ENCODE results near the gene DRGX. TPM values are rescaled to one million over a fixed set of nuclear protein-coding genes. Genes with fewer than 3 reads are reported as not detected.

DRGX gene
- total and polyA plus RNA-seq, 2 of the 4 experiments (the other 2 are of a cell fraction) = not detected

GRCh38 chr10:49323171-49323895, 72.6 kb downstream of the DRGX start:
- Histone ChIP-seq H2AK5ac (ENCODE audit: low read depth, low read length) (no peak overlapping the region), H3K27ac (ENCODE audit: insufficient read depth, low read length) (no peak overlapping the region), H2BK5ac (ENCODE audit: low read depth, low read length, poor library complexity, severe bottlenecking) (no peak overlapping the region), H3K56ac (ENCODE audit: extremely low read depth, insufficient read depth, low read length) (no peak overlapping the region), H3K4ac (ENCODE audit: low read depth, low read length) (no peak overlapping the region), H4K91ac (ENCODE audit: insufficient read depth, low read depth, low read length) (no peak overlapping the region), H3K9me1 (ENCODE audit: insufficient read depth, low read length) (no peaks in the 10 kb centered on the region), H3K27me3 (ENCODE audit: control insufficient read depth, insufficient read depth, low read length) (peaks cover 13% of the 10 kb centered on the region), H3K9ac (ENCODE audit: low read depth, low read length) (no peak overlapping the region), H3K4me3 (ENCODE audit: insufficient read depth, low read depth, low read length) (no peak overlapping the region), H3K4me1 (ENCODE audit: control insufficient read depth, insufficient read depth, low read length) (no peaks in the 10 kb centered on the region), H3K18ac (ENCODE audit: low read depth, low read length) (no peak overlapping the region), H2BK120ac (ENCODE audit: low read depth, low read length) (no peak overlapping the region), H4K8ac (ENCODE audit: low read depth in 2 of 2, low read length in 2 of 2) (no peak overlapping the region), H4K20me1 (ENCODE audit: insufficient read depth, low read length) (no peaks in the 10 kb centered on the region), H3K4me2 (ENCODE audit: low read depth, low read length) (no peak overlapping the region), H2AK9ac (replicated peaks; ENCODE audit: low read depth, low read length, poor library complexity) (no peak overlapping the region), H2BK20ac (ENCODE audit: low read depth, low read length) (no peak overlapping the region), H3K79me1 (ENCODE audit: low read depth in 1 of 2, low read length in 2 of 2) (no peaks in the 10 kb centered on the region), H3K36me3 (ENCODE audit: control insufficient read depth, insufficient read depth, low read length) (no peaks in the 10 kb centered on the region), H4K5ac (ENCODE audit: low read depth, low read length) (no peak overlapping the region), H3K23ac (ENCODE audit: low read depth, low read length) (no peak overlapping the region), H2BK15ac (ENCODE audit: low read depth, low read length) (no peak overlapping the region), H3K9me3 (ENCODE audit: control insufficient read depth, insufficient read depth, low read length) (no peaks in the 10 kb centered on the region), H3K14ac (replicated peaks; ENCODE audit: low read depth, low read length) (no peak overlapping the region), H2AFZ (replicated peaks; ENCODE audit: low read length, poor library complexity) (no peak overlapping the region)
- ChIA-PET CTCF (no interaction called here), POLR2A (ENCODE audit: unreplicated experiment) (no interaction called here)
- no TSS peak for BruUV-seq (replicated peaks)
- TF ChIP-seq NFE2L2 (IDR thresholded peaks at IDR 0.05; ENCODE audit: low read depth, low read length) (no peak), USF2 (IDR thresholded peaks at IDR 0.05; ENCODE audit: low read depth, low read length) (no peak), POLR2A (IDR thresholded peaks at IDR 0.05; ENCODE audit: low read depth, low read length) (no peak), SMC3 (IDR thresholded peaks at IDR 0.05; ENCODE audit: low read depth, low read length) (no peak), CTCF (conservative IDR thresholded peaks at IDR 0.05; ENCODE audit: low read depth, low read length) (no peak), CEBPB (IDR thresholded peaks at IDR 0.05; ENCODE audit: low read depth, low read length) (no peak), CHD1 (IDR thresholded peaks at IDR 0.05; ENCODE audit: low read depth, low read length) (no peak)
- dilution Hi-C loops (cut with HindIII; ENCODE audit: low sequenced_read_pairs, unreplicated experiment) = no loop called here
- intact Hi-C loops (cut with micrococcal nuclease) = no loop called here
- ATAC-seq (ENCODE audit: low read depth) (no peak), DNase-seq (no peak)
- in situ Hi-C loops (cut with MboI; ENCODE audit: low sequenced_read_pairs) = no loop called here
- 53% methylated on average over 4 of the region's 7 CpGs; no CpG with 5 or more reads in 1 of the 2 experiments for WGBS, 2 experiments (ENCODE audit: extremely low coverage in 2 of 2, insufficient read length in 1 of 2)

Measured in IMR-90 (cell line).